GM18951 (cell line): ENCODE data around the gene ATOSB.

Experiments used
- POLR2A ChIP-seq: IDR thresholded peaks from 4 replicates; pipeline ENCODE4 v1.6.1; 2011; ENCODE audit warnings: mild to moderate bottlenecking; ENCODE audit not compliant: insufficient read length, insufficient read depth; ENCODE audit errors: extremely low read depth
- in situ Hi-C: fragments of 300-500 bp; cut with MboI; formaldehyde crosslinking; loops from one replicate; pipeline ENCODE4 v1.12.0; 2022; ENCODE audit warnings: low sequenced_read_pairs, mixed read lengths, inconsistent platforms; ENCODE audit not compliant: unreplicated experiment

Gene ATOSB

GRCh38 chr9:35096035-35096849 is 19.4 kb downstream of the ATOSB start, which contains the start of gene PIGO:
PIGO (minus strand) TSS chr9:35096591; CDS start chr9:35095565, 1,026 bp downstream.
- in situ Hi-C loops, result no loop called here
- peak; percentile 89 for TF ChIP-seq POLR2A

DNA sequence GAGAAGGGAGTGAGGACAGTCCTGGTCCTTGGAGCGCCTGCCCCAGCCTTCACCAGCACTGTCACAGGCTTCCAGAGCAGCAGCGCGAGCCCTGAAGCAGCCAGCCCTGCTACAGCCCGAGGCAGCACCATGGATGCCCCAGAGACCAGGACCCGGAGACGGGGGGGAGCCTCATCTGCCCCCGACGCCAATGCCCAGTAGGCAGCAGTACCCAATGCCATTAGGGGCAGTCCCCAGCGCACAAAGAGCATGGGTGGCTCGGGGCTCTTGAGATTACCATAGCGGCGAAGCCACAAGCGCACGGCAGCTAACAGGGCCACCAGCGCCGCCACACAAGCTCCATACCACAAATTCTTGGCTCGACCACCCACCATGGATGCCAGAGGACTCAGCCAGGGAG is 24.1 kb downstream of the ATOSB start:
- in situ Hi-C loops, result no loop called here
- no peak for TF ChIP-seq POLR2A

DNA sequence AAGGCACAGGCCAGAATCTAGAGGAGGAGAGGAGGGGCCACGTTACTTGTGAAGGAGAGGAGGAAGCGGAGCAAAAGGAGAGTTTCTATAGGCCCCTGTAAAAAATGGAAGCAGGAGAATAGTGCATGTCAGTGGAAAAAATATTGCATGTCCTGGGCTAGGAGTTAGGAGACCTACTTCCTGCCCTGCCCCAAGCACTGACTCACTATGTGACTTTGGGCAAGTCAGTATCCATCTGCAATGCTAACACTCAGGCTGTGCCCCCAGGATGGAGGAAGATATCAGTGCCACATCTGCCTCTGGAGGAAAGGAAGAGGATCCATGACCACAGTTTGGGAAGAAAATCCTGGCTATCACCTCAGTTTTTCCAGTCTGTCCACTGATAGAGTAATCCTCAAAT is 26.2 kb downstream of the ATOSB start:
- no peak for TF ChIP-seq POLR2A
- in situ Hi-C loops, result no loop called here

DNA sequence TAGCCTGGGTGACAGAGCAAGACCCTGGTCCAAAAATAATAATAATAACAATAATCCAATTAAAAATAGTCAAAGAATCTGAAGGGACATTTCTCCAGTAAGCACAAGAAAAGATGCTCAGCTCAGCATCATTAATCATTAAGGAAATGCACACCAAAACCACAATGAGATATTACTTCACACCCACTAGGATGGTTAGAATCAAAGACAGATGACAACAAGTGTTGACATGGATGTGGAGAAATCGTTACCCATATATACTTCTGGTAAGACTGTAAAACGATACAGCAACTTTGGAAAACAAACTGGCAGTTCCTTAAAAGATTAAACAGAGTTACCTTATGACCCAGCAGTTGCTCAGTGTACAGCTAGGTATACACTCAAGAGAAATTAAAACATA is 30.6 kb downstream of the ATOSB start:
- TF ChIP-seq POLR2A, result no peak
- in situ Hi-C loops, result no loop called here

DNA sequence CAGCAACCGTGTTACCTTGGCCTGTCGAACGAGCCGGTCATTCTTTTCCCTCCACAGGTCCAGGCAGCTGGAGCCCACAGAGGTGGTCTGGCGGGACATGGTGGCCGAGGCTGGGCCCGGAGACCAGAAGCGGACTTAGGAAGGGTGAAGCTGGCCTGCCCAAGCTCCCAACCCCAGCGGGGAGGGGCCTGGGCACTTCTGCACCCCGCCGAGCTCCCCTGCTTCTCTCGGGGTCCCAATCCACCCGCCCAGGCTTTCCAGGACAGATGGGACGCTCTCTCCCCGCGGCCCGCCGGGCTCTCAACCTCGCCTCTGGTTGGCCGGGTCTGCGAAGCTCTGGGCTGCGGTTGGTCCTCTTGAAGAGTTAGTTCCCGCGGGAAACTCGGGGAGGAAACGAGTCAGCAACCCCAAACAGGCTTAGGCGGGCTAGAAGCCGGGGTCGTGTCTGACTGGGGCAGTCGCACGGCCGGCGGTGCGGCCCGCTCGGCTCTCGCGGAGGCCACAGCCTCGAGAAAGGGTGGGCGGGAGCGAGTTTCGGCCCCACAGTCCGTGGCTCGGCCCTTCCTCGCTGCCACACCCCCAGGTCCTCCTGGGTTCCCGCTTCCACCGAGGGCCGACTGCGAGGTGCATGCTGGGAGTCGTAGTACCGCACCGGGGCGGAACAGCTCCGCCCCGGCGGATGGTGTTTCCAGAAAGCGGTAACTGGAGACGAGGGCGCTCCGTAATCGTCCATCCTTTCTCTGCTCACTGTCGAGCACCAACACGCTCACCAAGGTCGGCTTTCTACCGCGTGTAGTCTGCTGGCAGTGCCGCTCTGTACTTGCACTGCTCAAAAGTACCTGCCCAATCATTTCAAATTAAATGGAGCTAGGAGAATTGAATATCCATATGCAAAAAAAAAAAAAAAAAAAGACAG is 36.0 kb downstream of the ATOSB start, which contains the start of gene FANCG:
Gene FANCG, minus strand, starts transcription at position 517 of the 916 bp plus-strand sequence. Its CDS starts 418 bp downstream, at position 99.
- TF ChIP-seq POLR2A, result peak; percentile 67
- in situ Hi-C loops, result no loop called here

DNA sequence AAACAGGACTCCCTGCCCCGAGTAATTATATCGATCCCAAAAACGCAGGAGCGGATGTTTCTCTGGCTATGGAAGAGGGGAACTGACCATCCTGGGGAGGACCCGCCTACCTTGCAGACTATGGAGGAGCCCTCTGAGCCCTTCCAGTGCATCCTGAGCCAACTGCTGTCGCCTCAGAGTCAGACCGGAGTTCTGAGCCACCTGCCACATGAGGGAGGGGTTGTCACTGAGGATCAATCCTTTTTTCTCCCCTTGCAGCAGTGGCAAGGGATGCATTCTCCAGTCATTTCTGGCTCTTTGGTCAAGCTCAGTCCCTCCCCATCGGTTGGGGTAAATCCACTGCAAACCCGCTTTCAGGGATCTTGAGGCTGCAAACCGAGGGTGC is 36.6 kb downstream of the ATOSB start:
- in situ Hi-C loops, result no loop called here
- no peak for TF ChIP-seq POLR2A

DNA sequence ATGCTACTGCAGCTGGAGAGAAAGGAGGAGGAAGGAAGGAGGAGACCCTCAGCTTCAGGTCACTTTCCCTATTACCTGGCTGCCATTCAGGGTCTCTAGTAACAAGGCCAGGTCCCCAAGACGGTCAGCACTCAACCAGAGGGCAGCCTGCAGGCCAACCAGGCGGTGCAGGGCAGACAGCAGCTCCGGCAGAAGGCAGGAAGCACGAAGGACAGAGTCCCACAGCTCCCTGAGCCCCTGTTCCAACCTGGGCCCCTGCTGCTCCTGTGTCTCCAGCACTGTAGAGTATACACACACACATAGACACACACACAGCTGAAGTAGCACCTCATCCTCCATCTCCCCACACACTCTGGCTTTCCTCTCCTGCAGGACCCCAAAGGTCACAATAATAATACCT is 37.6 kb downstream of the ATOSB start:
- in situ Hi-C loops, result no loop called here
- TF ChIP-seq POLR2A, result no peak

DNA sequence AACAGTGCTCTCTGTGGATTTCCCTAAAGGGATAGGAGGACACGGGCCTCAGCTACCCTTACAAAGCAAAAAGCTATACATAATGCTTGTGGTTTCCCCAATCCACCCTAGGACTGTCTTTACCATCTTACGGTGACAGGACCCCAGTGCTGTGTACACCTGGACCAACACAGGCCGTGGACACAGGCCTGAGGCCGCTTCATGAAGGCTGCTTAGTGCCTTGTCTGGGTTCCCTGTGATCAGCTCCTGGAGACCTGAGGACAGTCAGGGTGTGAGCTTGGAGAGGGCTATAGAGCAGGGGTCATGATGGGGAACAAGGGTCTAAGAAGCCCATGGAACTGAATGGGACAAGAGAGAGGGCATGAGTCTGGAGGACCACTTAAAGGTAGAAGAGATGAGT is 38.8 kb downstream of the ATOSB start:
- TF ChIP-seq POLR2A, result no peak
- in situ Hi-C loops, result no loop called here

DNA sequence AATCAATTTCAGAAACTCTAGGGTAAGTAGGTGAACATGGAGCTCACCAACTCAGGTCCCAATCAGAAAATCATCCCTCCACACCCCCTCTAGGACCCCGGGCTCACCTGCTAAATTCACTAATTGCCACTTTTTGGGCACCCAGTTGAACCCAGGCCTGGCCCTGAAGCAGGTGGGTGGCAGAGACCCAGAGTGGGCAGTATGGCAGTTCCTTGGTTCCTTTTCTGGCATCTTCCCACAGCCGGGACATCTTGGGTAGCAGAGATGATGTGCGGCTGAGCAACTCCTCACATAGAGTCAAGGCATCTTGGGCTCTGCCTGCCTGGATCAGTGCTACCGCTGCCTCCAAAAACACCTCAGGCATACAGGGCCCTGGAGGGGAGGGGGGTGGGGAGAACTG is 40.3 kb downstream of the ATOSB start:
- in situ Hi-C loops, result no loop called here
- no peak for TF ChIP-seq POLR2A

DNA sequence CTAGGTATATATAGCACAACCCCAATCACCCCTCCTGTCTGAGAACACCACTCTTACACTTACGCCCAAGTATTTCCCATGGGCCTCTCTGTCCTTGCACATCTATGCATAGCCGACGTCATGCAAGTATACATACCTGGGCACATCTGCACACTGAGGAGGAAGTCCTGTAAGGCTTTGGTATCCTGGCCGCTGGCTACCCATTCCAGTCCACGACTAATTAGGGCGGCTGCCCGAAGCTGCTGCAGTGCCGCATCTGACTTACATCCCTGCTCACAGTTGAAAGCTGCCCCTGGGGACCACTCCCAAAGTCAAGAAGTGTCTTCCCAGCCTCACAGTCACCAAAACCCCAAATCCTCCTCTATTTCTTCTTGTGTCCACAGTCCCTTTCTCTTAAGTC is 40.9 kb downstream of the ATOSB start:
- TF ChIP-seq POLR2A, result no peak
- in situ Hi-C loops, result no loop called here

DNA sequence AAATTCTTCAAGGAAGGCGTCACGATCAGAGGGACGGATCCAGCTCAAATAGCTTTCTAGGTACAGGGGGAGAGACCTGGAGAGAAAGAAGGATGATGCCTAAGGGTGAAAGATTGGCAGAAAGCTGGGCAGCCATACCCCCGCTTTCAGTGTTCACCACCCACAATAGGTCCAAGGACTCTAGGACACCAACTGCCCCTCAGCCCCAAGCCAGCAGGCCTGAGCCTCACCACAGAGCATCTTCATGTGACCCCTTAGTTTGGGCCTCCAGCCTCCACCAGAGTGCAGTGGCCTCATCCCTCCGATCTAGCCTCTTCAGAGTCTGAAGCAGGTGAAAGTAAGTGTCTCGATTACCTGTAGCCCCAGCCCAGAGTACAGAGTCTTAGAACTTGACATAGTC is 41.5 kb downstream of the ATOSB start:
- no peak for TF ChIP-seq POLR2A
- in situ Hi-C loops, result no loop called here

DNA sequence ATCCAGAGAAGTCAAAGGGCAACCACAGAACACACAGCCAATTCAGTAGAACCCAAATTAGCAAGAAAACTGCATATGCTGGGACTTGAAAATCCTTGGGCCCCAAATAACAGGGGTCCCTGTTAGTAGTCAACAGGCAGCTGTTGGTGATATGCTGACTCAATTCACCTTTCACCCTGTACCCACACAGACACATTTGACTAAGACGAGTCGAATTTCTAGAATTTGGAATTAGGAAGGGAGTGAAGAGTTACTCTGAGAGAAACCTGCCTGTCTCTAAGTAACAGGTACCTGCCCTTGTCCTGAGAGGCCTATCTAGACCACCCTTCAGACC is 42.4 kb downstream of the ATOSB start:
- no peak for TF ChIP-seq POLR2A
- in situ Hi-C loops, result no loop called here

DNA sequence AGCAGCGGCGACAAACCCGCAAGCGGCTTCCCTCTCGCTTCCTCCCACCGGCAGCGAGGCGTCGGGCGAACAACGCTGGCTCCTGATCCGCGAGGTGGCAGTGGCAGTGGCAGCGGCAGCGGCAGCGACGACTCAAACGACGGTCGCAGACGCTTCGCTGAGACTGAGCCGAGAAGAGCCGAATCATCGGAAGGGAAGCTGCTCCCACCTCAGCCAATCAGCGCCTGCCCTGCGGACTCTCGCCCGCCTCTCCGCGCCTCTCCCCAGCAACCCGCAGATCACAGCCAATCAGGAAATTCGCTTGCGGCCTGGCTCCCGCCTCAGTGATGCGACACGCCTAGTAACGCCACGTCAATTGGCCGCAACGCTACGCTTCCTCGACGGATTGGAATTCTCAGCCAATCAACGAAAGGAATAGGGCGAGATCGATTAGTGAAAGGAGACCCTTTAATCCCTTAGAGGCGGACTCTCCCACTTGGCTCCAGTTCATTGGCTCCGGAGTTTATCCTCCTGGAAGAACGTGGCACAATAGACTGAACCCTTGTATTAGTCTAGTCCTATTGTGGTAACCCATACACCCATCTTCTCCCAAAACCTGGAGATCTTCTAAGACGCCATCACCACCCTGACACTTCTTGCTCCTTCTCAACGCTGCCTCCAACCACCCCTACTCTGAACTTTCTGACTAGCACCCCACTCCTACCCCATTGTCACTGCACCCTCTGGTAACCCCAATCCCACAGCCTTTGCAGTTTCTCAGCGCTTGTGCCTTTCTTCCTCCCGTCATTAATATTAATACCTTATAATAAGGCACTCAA is 43.0 kb downstream of the ATOSB start, which contains the start of gene VCP:
Gene VCP, minus strand, starts transcription at position 165 of the 818 bp plus-strand sequence. CDS start 272 bp downstream, outside the sequence.
- in situ Hi-C loops, result no loop called here
- TF ChIP-seq POLR2A, result peak; percentile 95

DNA sequence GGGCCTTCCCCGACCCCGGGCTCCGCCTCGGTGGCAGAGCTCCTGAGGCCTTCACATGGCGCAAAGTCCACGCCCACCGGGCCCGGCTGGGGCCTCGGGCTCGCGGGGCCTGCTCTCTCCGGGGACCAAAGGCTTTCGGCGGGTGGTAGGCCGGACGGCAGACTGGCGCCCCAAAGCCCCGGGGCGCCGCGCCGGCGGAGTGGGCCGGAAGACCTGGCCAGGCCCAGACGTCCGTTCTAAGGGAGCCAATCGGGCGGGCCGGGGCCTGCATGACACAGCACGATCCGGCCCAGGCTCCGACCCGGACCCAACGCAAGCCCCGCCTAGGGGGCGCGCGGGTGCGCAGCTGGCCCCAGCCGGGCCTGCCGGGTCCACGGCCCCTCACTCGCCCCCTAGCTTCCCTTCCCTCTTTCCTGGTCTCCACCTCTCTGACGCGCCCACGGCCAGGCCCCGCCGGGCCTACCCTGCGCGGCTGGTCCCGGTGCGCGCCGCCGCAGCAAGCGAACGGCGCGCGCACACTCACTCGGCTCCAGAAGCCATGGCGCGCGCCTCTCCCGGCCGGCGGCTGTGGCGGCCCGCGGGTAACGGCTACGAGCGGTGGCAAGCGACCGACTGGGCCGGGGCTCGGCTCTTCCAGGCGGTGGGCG is 43.7 kb downstream of the ATOSB start:
- peak; percentile 1 for TF ChIP-seq POLR2A
- in situ Hi-C loops, result no loop called here
